Right cardiac atrium (tissue), 5 donors: Measurements from ENCODE around the gene LTBP1. TPM values are rescaled to one million over a fixed set of nuclear protein-coding genes. Genes with fewer than 3 reads are reported as not detected.
A peak's percentile ranks its signal among the peaks of the same experiment; 100 is the strongest.
"Not testable (repeated sequence)": the region's sequence is repeated elsewhere in the genome, so short reads cannot be mapped to it uniquely, and the experiment has no call there.

Experiments used
- ATAC-seq, 2 donors: fragments of 200-7000 bp; cut with Tn5 transposase; one replicate each; pipeline versions ENCODE4 v1.8.0 to v1.9.1; 2020; ENCODE audit warnings: moderate library complexity in 2 of 2, mild to moderate bottlenecking in 1 of 2
- DNase-seq, 3 donors: peaks; one replicate each; pipeline ENCODE4 v3.0.0-alpha.2; 2020
- H3K27ac ChIP-seq: one replicate; pipeline ENCODE4 v1.5.1; 2013; ENCODE audit warnings: mild to moderate bottlenecking, low read length, control low read depth, moderate library complexity
- H3K27me3 ChIP-seq: one replicate; pipeline ENCODE4 v1.6.1; 2013; ENCODE audit not compliant: control insufficient read depth, insufficient read depth
- H3K4me1 ChIP-seq: one replicate; pipeline ENCODE4 v1.6.1; 2013; ENCODE audit warnings: low read length; ENCODE audit not compliant: control insufficient read depth, insufficient read depth
- H3K4me3 ChIP-seq: one replicate; pipeline ENCODE4 v1.5.1; 2013; ENCODE audit warnings: low read length, control low read depth
- H3K9me3 ChIP-seq: one replicate; pipeline ENCODE4 v1.6.1; 2013; ENCODE audit warnings: low read length; ENCODE audit not compliant: control insufficient read depth
- WGBS: extraction: QIAGEN DNeasy Blood & Tissue Kit; methylation state at CpG from one replicate; pipeline ENCODE4 v1.1.7; 2013; 5-methylcytosine and 5-hydroxymethylcytosine counted together
- intact Hi-C, 4 donors: fragments of 100-400 bp; cut with DNase I; formaldehyde crosslinking; loops; one replicate each; pipeline versions ENCODE4 v1.11.0 to v1.14.0; 2022 to 2023
- polyA plus RNA-seq: library from polyadenylated mRNA; stranded (reverse); fragments of 200-250 nt; gene quantifications from one replicate; pipeline ENCODE4 v1.2.3, GENCODE V29; 2013
- total RNA-seq, 4 donors: library from RNA; stranded (reverse); fragmentation: NEBNext Ultra II Directional; extraction: Animal tissue kit (Norgen Biotek cat#: 25700); gene quantifications; one replicate each; pipeline ENCODE4 v1.2.1, GENCODE V29; 2021
- donor health status: healthy with polysubstance abuse.
- donor health status: DM: no; HTN: yes; CAD: no.
- donor health status: DM: no; HTN: no; CAD: no.
- donor health status: DM: no; HTN: yes; CAD: no; lungs with severe emphysema.
- donor health status: DM: yes; HTN: yes; CAD: no.

LTBP1 gene
- total and polyA plus RNA-seq, 5 donors, result 53.0 to 218 (median 113) TPM

DNA sequence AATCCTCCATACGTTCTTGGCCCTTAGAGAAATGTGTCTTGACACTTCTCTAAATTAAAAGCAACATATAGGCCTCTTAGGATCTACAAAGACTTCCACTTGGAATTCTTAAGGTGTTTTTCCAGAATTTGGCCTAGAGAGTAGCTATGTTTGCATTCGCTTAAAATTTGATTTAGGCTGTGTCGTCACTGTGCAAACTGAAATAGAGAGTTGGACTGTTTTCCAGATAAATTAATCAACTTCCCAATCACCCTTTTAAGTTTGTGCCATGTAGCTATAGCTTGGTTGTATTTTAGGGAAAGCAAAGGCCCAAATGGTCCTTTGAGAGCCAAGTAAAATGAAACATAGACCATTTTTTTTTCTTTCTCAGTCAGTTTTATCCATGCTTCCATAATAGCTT, 401.1 kb downstream of the LTBP1 start:
- Histone ChIP-seq H3K4me3 (no peak overlapping the region), H3K4me1 (no peaks in the 10 kb centered on the region), H3K9me3 (no peaks in the 10 kb centered on the region), H3K27me3 (no peaks in the 10 kb centered on the region), H3K27ac (no peak overlapping the region)
- ATAC-seq (no peak), DNase-seq (no peak)
- intact Hi-C loops, result no loop called here
- WGBS, result 94% methylated on average over 3 of the region's 3 CpGs

GRCh38 chr2:33350632-33351031, 403.9 kb downstream of the LTBP1 start:
- H3K4me3 ChIP-seq, result no peak overlapping the region
- ATAC-seq, result no peak
- H3K9me3 ChIP-seq, result no peaks in the 10 kb centered on the region
- H3K27ac ChIP-seq, result no peak overlapping the region
- intact Hi-C loops, result no loop called here
- DNase-seq, result no peak
- no peaks in the 10 kb centered on the region for H3K4me1 ChIP-seq
- H3K27me3 ChIP-seq, result no peaks in the 10 kb centered on the region

GRCh38 chr2:33351781-33352180, 405.0 kb downstream of the LTBP1 start:
- no peak for ATAC-seq
- no peak for DNase-seq
- H3K4me1 ChIP-seq, result no peaks in the 10 kb centered on the region
- H3K4me3 ChIP-seq, result no peak overlapping the region
- intact Hi-C loops, result no loop called here
- H3K27me3 ChIP-seq, result no peaks in the 10 kb centered on the region
- H3K27ac ChIP-seq, result no peak overlapping the region
- no peaks in the 10 kb centered on the region for H3K9me3 ChIP-seq

DNA sequence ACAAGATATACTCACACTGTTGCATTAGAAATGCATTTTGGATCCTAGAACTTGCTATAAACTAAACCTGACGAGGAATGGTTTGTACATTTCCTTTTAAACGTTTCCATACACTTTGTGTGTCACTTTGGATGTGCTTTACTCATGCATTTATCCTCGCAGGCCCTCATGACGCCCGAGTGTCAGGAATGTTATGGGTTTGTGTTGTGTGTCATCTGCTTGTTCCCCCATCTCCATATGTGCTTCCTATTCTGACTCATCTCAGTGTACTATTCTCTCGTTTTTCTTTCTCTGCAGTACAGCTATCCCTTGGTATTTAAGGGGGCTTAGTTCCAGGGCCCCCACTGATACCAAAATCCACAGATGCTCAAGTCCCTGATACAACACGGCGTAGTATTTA, 408.2 kb downstream of the LTBP1 start:
- 93% methylated on average over 8 of the region's 8 CpGs for WGBS

GRCh38 chr2:33358878-33359277, 412.1 kb downstream of the LTBP1 start:
- 83% methylated on average over 6 of the region's 6 CpGs for WGBS

More for the DNA sequence above, 408.2 kb downstream of the LTBP1 start:
- H3K9me3 ChIP-seq, result no peaks in the 10 kb centered on the region
- DNase-seq, result no peak
- intact Hi-C loops, result no loop called here
- ATAC-seq, result no peak
- H3K27ac ChIP-seq, result no peak overlapping the region
- no peaks in the 10 kb centered on the region for H3K27me3 ChIP-seq
- no peak overlapping the region for H3K4me3 ChIP-seq
- no peaks in the 10 kb centered on the region for H3K4me1 ChIP-seq

GRCh38 chr2:33363325-33364298, 416.9 kb downstream of the LTBP1 start:
- H3K4me3 ChIP-seq, result no peak overlapping the region
- DNase-seq (no peak), ATAC-seq (no peak)
- WGBS, result 80% methylated on average over 5 of the region's 5 CpGs
- peaks cover 3% of the 10 kb centered on the region for H3K4me1 ChIP-seq
- no peaks in the 10 kb centered on the region for H3K9me3 ChIP-seq
- intact Hi-C loops, result no loop called here
- H3K27ac ChIP-seq, result peak overlapping the region; percentile 10
- H3K27me3 ChIP-seq, result no peaks in the 10 kb centered on the region

More at GRCh38 chr2:33358878-33359277, 412.1 kb downstream of the LTBP1 start:
- intact Hi-C loops, result no loop called here
- H3K4me3 ChIP-seq, result no peak overlapping the region
- DNase-seq (no peak), ATAC-seq (no peak)
- H3K27me3 ChIP-seq, result no peaks in the 10 kb centered on the region
- no peaks in the 10 kb centered on the region for H3K9me3 ChIP-seq
- no peaks in the 10 kb centered on the region for H3K4me1 ChIP-seq
- no peak overlapping the region for H3K27ac ChIP-seq

DNA sequence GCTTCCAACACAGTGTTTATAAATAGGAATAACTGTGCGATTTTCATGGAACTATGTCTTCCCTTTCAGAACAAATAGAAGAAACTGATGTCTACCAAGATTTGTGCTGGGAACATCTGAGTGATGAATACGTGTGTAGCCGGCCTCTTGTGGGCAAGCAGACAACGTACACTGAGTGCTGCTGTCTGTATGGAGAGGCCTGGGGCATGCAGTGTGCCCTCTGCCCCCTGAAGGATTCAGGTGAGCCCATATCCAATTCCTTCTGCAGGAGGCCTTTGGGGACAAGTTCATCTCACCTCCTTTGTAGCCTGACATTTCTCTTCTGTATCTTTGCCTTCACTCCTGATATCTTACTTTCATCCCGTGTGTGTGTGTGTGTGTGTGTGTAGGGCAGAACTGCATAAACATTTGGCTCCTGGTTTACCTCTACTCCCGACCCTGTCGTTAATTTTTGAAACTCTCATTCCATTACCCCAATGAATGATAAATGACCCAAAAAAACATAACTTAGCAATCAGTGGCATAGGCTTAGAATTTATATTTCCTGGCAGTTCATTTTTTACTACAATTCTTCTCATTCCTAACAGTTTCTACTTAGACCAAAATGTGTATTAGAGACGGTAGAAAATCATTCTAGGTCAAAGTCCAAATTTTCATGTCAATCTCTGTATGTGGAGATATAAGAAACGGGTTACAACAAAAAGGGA, 418.7 kb downstream of the LTBP1 start:
- no peak overlapping the region for H3K4me3 ChIP-seq
- H3K4me1 ChIP-seq, result peaks cover 3% of the 10 kb centered on the region
- DNase-seq, result no peak
- peak; percentile 11 to 38 for ATAC-seq
- H3K27ac ChIP-seq, result peak overlapping the region; percentile 1
- 73% methylated on average over 9 of the region's 9 CpGs for WGBS
- H3K27me3 ChIP-seq, result no peaks in the 10 kb centered on the region
- H3K9me3 ChIP-seq, result no peaks in the 10 kb centered on the region
- intact Hi-C loops, result no loop called here

DNA sequence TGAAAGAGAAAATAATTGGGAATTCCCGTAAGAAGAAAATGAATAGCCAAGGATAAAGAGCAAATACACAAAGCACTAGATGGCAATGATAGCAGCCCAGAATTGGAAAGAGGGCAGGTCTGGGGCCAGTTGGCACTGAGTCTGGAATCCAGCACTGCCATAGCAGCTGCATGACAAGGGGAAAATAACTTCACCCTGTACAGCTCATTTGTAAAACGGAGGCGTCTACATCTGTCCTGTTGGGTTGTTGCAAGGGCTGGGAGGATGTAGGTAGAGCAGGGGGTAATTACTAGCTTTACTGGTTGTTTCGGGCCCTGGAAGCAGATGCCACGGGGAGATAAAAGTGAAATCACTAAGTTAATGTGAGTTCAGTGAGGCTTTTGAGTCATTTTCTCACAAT, 419.7 kb downstream of the LTBP1 start:
- Histone ChIP-seq H3K27me3 (no peaks in the 10 kb centered on the region), H3K27ac (peak overlapping the region; percentile 12), H3K4me3 (no peak overlapping the region), H3K9me3 (no peaks in the 10 kb centered on the region), H3K4me1 (peaks cover 3% of the 10 kb centered on the region)
- ATAC-seq, result peak; percentile 70 to 81
- 62% methylated on average over 5 of the region's 5 CpGs for WGBS
- intact Hi-C loops, result loop anchor here in 1 of 4 donors (1.0 kb wide), 1 partner anchor 9 kb away; no protein-coding TSS in a partner anchor
- DNase-seq, result peak; percentile 29 to 66 (median 65)

DNA sequence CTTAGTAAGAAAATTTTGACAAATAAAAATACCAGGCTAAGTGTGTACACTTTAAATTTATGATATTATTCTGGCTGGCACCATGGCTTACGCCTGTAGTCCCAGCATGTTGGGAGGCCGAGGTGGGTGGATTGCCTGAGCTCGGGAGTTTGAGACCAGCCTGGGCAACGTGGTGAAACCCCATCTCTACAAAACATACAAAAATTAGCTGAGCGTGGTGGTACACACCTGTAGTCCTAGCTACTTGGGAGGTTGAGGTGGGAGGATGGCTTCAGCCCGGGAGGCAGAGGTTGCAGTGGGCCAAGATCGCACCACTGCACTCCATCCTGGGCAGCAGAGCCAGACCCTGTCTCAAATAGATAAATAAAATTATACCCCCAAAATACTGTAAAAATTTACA, 421.8 kb downstream of the LTBP1 start:
- not testable (repeated sequence) for ATAC-seq
- WGBS, result 96% methylated on average over 7 of the region's 7 CpGs

GRCh38 chr2:33369191-33369590, 422.4 kb downstream of the LTBP1 start:
- Histone ChIP-seq H3K4me1 (peaks cover 3% of the 10 kb centered on the region), H3K4me3 (no peak overlapping the region), H3K27ac (no peak overlapping the region), H3K27me3 (no peaks in the 10 kb centered on the region), H3K9me3 (no peaks in the 10 kb centered on the region)
- DNase-seq, result no peak
- ATAC-seq, result no peak
- intact Hi-C loops, result no loop called here
- 91% methylated on average over 5 of the region's 5 CpGs for WGBS

More for the DNA sequence above, 421.8 kb downstream of the LTBP1 start:
- H3K4me1 ChIP-seq, H3K27me3 ChIP-seq, intact Hi-C loops, DNase-seq, H3K27ac ChIP-seq, H3K9me3 ChIP-seq, H3K4me3 ChIP-seq: not testable (repeated sequence)

DNA sequence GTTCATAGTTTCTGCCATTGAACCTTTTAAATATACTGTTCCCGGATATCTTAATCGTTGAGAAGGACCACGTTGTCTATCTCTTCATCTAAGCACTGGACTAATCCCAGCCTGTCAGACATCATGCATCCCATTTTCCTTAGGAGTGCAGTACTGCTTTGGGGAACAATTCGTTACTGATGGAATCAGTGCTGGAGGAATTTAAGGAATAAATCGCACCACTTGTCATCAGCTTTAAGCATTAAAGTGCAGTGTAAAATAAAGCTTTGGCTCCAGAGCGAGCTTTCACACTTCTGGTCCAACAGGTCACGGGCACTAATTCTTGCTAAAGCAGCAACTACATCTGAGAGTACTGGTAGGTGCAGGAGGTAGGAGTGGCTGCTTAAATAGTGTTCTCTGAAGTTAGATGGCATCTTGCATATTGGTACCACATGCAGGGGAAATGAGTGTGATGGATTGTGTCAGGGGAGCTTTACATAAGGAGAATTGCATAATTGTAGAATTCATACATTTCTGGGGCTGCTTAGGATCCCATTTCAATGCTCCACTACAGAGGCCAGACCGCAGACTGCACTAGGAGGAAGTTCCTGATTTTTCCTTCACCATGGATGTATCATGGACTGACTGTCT, 424.0 kb downstream of the LTBP1 start:
- Histone ChIP-seq H3K27me3 (no peaks in the 10 kb centered on the region), H3K9me3 (no peaks in the 10 kb centered on the region), H3K4me1 (no peaks in the 10 kb centered on the region), H3K4me3 (no peak overlapping the region), H3K27ac (no peak overlapping the region)
- no peak for DNase-seq
- 53% methylated on average over 8 of the region's 8 CpGs for WGBS
- peak in 1 of 2 donors; percentile 30 for ATAC-seq
- intact Hi-C loops, result loop anchor here in 1 of 4 donors (5.0 to 10.0 kb wide), 2 partner anchors 336 to 598 kb away; no protein-coding TSS in a partner anchor
